CD8-positive, alpha-beta memory T cell (primary cell): ENCODE results near the gene VRK3. TPM values are rescaled to one million over a fixed set of nuclear protein-coding genes. Genes with fewer than 3 reads are reported as not detected.
"Not testable (repeated sequence)": the region's sequence is repeated elsewhere in the genome, so short reads cannot be mapped to it uniquely, and the experiment has no call there.

ENCODE experiments used
- CTCF ChIA-PET: fragments of 350-600 bp; sonication (Branson Sonifier 250); formaldehyde crosslinking; loops from one replicate; lab custom pipeline; 2021; ENCODE audit warnings: antibody characterized with exemption; lab: Charles Lee
- POLR2A ChIA-PET: fragments of 350-600 bp; sonication (Branson Sonifier 250); formaldehyde crosslinking; loops from one replicate; lab custom pipeline; 2021; ENCODE audit warnings: antibody characterized with exemption; lab: Charles Lee
- DNase-seq, 5 donors: peaks; one replicate each; pipeline versions ENCODE4 v3.0.0 to v3.0.0-alpha.2; 2020 to 2022; ENCODE audit warnings: mixed read lengths in 1 of 5
- H3K27ac ChIP-seq: one replicate; pipeline ENCODE4 v1.7.0; 2013; ENCODE audit warnings: low read depth, mild to moderate bottlenecking, low read length, moderate library complexity
- H3K27me3 ChIP-seq: 2 replicates; pipeline ENCODE4 v1.7.0; 2013; ENCODE audit warnings: low read length, mild to moderate bottlenecking; ENCODE audit not compliant: insufficient read depth, poor library complexity, severe bottlenecking
- H3K36me3 ChIP-seq: 2 replicates; pipeline ENCODE4 v1.7.0; 2013; ENCODE audit warnings: mild to moderate bottlenecking, low read length, moderate library complexity; ENCODE audit not compliant: insufficient read depth
- H3K4me1 ChIP-seq: 2 replicates; pipeline ENCODE4 v1.7.0; 2013; ENCODE audit warnings: mild to moderate bottlenecking, low read length, moderate library complexity; ENCODE audit not compliant: insufficient read depth
- H3K4me3 ChIP-seq: 2 replicates; pipeline ENCODE4 v1.7.0; 2013; ENCODE audit warnings: mild to moderate bottlenecking, low read length
- H3K9me3 ChIP-seq: 2 replicates; pipeline ENCODE4 v1.7.0; 2013; ENCODE audit warnings: mild to moderate bottlenecking, low read length
- H3K27ac Mint-ChIP-seq, 8 donors: one replicate each; pipeline ENCODE4 v1.8.0; 2020 to 2021; ENCODE audit warnings: mixed read lengths in 8 of 8, mild to moderate bottlenecking in 6 of 8, inconsistent platforms in 3 of 8, moderate library complexity in 3 of 8
- H3K27me3 Mint-ChIP-seq, 2 donors: one replicate each; pipeline ENCODE4 v1.8.0; 2020 to 2021; ENCODE audit warnings: mixed read lengths in 2 of 2, mild to moderate bottlenecking in 1 of 2, moderate library complexity in 1 of 2
- H3K36me3 Mint-ChIP-seq, 3 donors: one replicate each; pipeline ENCODE4 v1.8.0; 2020 to 2021; ENCODE audit warnings: mixed read lengths in 3 of 3, inconsistent platforms in 1 of 3, mild to moderate bottlenecking in 1 of 3
- H3K4me1 Mint-ChIP-seq, 3 donors: one replicate each; pipeline ENCODE4 v1.8.0; 2020 to 2021; ENCODE audit warnings: mixed read lengths in 3 of 3, inconsistent platforms in 1 of 3, mild to moderate bottlenecking in 1 of 3
- H3K4me3 Mint-ChIP-seq, 7 donors: one replicate each; pipeline ENCODE4 v1.8.0; 2020 to 2021; ENCODE audit warnings: mixed read lengths in 7 of 7, mild to moderate bottlenecking in 6 of 7, moderate library complexity in 4 of 7, inconsistent platforms in 2 of 7
- H3K9me3 Mint-ChIP-seq, 5 donors: one replicate each; pipeline ENCODE4 v1.8.0; 2020 to 2022; ENCODE audit warnings: mixed read lengths in 5 of 5, mild to moderate bottlenecking in 3 of 5, moderate library complexity in 2 of 5, inconsistent platforms in 1 of 5
- polyA plus RNA-seq: library from polyadenylated mRNA; unstranded; fragments of 300-500 nt; fragmentation: Illumina TruSeq; gene quantifications from one replicate; pipeline ENCODE4 v1.2.3, GENCODE V29; 2021
- total RNA-seq, 2 experiments: library from RNA; stranded (reverse); gene quantifications; one replicate each; pipeline ENCODE4 v1.2.3, GENCODE V29; 2021

Gene VRK3
- total and polyA plus RNA-seq, 3 experiments from 2014 or later, result 62.4 to 92.7 (median 66.5) TPM

DNA sequence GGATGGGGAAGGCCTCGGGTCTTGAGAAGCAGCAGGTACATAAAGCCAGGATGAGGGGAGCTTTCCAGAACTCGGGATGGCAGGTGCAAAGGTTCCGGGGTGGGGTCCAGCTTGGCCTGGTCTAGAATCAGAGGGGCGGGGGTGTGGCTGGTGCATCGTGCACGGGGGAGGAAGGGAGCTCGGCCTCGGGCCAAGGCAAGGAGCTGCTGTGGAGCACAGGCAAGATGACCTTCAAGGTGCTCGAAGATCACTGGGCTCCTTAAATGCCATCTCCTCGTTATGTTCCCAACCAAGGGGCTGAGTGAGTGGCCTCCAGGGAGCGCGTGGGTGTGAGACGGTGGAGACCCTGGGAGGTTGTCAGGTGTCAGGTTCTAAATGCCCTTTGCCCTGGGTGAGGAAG, 48.1 kb downstream of the VRK3 start:
- H3K4me3 ChIP-seq, result no peak overlapping the region
- H3K36me3 ChIP-seq, result peaks cover 8% of the 10 kb centered on the region
- ChIA-PET CTCF (no interaction called here), POLR2A (no interaction called here)
- H3K4me1 ChIP-seq, result no peaks in the 10 kb centered on the region
- peaks cover 0 to 66% (median 5%) of the 10 kb centered on the region in 3 donors for H3K36me3 Mint-ChIP-seq
- H3K4me1 Mint-ChIP-seq, result no peaks in the 10 kb centered on the region
- H3K27me3 ChIP-seq, result no peaks in the 10 kb centered on the region
- DNase-seq, result no peak
- no peak overlapping the region for H3K27ac Mint-ChIP-seq
- no peaks in the 10 kb centered on the region for H3K9me3 ChIP-seq
- H3K27ac ChIP-seq, result no peak overlapping the region
- H3K4me3 Mint-ChIP-seq, result no peak overlapping the region
- no peaks in the 10 kb centered on the region for H3K27me3 Mint-ChIP-seq
- H3K9me3 Mint-ChIP-seq, result no peaks in the 10 kb centered on the region

DNA sequence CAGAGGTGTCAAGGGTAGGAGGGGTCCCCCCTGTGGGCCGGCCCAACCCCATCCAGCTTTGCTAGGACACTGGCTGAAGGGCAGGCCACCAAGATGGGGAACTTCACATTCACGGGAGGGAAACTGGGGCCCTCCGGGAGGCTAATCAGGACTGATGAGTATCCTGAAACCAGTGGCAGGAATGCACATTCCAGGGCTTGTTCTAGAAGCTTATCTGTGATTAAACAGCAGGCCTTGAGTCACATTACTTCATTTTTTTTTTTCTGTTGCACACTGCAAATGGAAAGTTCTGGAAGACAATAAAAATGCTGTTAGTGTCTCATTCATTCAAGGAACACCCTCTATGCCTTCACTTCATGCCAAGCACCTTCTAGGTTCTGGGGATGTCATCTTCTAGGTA, 48.7 kb downstream of the VRK3 start:
- Histone ChIP-seq H3K27me3 (no peaks in the 10 kb centered on the region), H3K4me1 (no peaks in the 10 kb centered on the region), H3K4me3 (no peak overlapping the region), H3K36me3 (peaks cover 8% of the 10 kb centered on the region), H3K27ac (no peak overlapping the region), H3K9me3 (no peaks in the 10 kb centered on the region)
- Mint-ChIP-seq H3K36me3 (peaks cover 0 to 60% (median 4%) of the 10 kb centered on the region in 3 donors), H3K9me3 (no peaks in the 10 kb centered on the region), H3K4me3 (no peak overlapping the region), H3K4me1 (no peaks in the 10 kb centered on the region), H3K27ac (no peak overlapping the region), H3K27me3 (no peaks in the 10 kb centered on the region)
- POLR2A ChIA-PET, result no interaction called here
- no peak for DNase-seq
- CTCF ChIA-PET, result no interaction called here

DNA sequence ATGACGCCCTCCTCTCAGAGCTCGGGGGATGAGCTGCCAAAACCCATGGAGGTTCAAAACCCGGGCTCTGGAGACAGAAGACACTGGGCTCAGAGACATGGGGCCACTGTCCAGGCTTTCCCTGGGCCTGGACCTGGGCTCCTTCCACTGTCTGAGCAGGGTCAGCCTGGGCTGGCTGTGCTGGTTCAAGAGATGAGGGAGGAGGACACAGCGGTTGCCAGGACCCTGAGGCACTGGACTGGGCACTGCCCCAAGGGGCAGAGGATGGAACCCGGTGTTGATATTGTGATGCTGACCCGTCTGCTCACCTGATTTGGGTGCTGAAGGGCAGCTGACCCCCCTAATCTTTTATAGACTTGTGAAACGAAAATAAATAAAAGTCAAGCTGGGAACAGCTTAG, 50.1 kb downstream of the VRK3 start:
- Mint-ChIP-seq H3K4me1 (no peaks in the 10 kb centered on the region), H3K36me3 (peaks cover 0 to 46% (median 3%) of the 10 kb centered on the region in 3 donors), H3K4me3 (no peak overlapping the region), H3K27ac (no peak overlapping the region), H3K9me3 (no peaks in the 10 kb centered on the region), H3K27me3 (no peaks in the 10 kb centered on the region)
- no peaks in the 10 kb centered on the region for H3K27me3 ChIP-seq
- no peaks in the 10 kb centered on the region for H3K9me3 ChIP-seq
- H3K36me3 ChIP-seq, result peaks cover 8% of the 10 kb centered on the region
- ChIA-PET CTCF (no interaction called here), POLR2A (no interaction called here)
- DNase-seq, result no peak
- H3K4me1 ChIP-seq, result no peaks in the 10 kb centered on the region
- no peak overlapping the region for H3K4me3 ChIP-seq
- H3K27ac ChIP-seq, result no peak overlapping the region

DNA sequence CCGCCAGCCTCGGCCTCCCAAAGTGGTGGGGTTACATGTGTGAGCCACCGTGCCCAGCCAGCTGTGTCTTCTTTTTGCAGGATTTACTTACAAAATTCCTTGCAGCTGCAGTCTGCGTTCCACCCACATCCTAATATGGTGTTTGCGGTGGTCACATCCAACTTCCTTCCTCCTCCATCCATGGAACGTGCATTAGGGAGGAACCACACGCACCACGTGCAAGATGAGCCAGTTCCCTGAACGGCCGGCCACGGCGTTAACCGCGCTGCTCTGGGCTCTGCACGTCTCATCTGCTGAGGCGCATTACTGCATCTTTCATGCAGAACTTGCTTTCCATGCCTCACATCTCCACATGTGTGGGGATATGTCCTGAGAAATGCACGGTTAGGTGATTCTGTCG, 51.2 kb downstream of the VRK3 start:
- ChIA-PET CTCF (no interaction called here), POLR2A (no interaction called here)
- no peak overlapping the region for H3K27ac ChIP-seq
- peaks cover 1 to 4% of the 10 kb centered on the region in 2 donors for H3K27me3 Mint-ChIP-seq
- H3K36me3 ChIP-seq, result peaks cover 8% of the 10 kb centered on the region
- H3K9me3 Mint-ChIP-seq, result no peaks in the 10 kb centered on the region
- H3K4me1 ChIP-seq, result no peaks in the 10 kb centered on the region
- H3K27me3 ChIP-seq, result peaks cover 2% of the 10 kb centered on the region
- no peak for DNase-seq
- no peak overlapping the region for H3K4me3 Mint-ChIP-seq
- H3K4me3 ChIP-seq, result no peak overlapping the region
- H3K27ac Mint-ChIP-seq, result peak overlapping the region in 1 of 8 donors; percentile 17
- no peaks in the 10 kb centered on the region for H3K9me3 ChIP-seq
- H3K4me1 Mint-ChIP-seq, result no peaks in the 10 kb centered on the region
- peaks cover 0 to 40% (median 3%) of the 10 kb centered on the region in 3 donors for H3K36me3 Mint-ChIP-seq

DNA sequence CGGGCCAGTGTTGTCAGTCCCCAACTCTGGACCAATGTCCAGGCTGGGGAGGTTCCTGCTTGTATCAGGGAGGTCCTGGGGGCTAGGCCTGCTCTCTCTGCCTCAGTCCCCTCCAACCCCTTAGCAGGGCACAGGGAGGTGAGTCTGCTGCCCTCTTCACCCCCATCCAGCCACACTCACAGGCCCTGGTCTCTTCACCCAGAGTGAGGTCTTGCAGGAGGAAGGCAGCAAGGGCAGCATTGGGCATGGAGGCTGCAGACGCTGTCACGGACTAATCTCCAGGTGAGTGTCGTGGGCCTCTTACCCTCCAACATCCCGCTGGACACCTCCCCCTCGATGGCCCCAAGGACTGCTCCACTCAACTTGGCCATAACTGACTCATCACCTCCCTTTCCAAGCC, 52.3 kb downstream of the VRK3 start:
- no peaks in the 10 kb centered on the region for H3K4me1 ChIP-seq
- peak overlapping the region in 1 of 8 donors; percentile 55 for H3K27ac Mint-ChIP-seq
- H3K27me3 ChIP-seq, result peaks cover 4% of the 10 kb centered on the region
- ChIA-PET POLR2A (no interaction called here), CTCF (no interaction called here)
- H3K4me3 Mint-ChIP-seq, result no peak overlapping the region
- no peak for DNase-seq
- H3K36me3 Mint-ChIP-seq, result peaks cover 0 to 28% (median 3%) of the 10 kb centered on the region in 3 donors
- H3K4me1 Mint-ChIP-seq, result no peaks in the 10 kb centered on the region
- peaks cover 1 to 11% of the 10 kb centered on the region in 2 donors for H3K27me3 Mint-ChIP-seq
- no peaks in the 10 kb centered on the region for H3K9me3 ChIP-seq
- no peaks in the 10 kb centered on the region for H3K9me3 Mint-ChIP-seq
- no peak overlapping the region for H3K27ac ChIP-seq
- no peak overlapping the region for H3K4me3 ChIP-seq
- H3K36me3 ChIP-seq, result peaks cover 8% of the 10 kb centered on the region

DNA sequence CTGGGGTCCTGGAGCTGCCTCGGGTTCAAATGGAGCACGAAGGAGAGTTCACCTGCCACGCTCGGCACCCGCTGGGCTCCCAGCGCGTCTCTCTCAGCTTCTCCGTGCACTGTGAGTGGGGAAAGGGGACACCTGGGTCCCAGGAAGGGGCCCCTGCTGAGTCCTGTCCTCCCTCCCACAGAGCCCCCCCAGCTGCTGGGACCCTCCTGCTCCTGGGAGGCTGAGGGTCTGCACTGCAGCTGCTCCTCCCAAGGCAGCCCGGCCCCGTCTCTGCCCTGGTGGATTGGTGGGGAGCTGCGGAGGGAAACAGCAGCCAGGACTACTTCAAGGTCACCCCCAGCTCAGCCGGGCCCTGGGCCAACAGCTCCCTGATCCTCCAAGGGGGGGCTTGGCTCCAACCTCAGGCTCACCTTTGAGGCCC, 53.2 kb downstream of the VRK3 start:
- CTCF ChIA-PET, result no interaction called here
- H3K27ac Mint-ChIP-seq, result no peak overlapping the region

DNA sequence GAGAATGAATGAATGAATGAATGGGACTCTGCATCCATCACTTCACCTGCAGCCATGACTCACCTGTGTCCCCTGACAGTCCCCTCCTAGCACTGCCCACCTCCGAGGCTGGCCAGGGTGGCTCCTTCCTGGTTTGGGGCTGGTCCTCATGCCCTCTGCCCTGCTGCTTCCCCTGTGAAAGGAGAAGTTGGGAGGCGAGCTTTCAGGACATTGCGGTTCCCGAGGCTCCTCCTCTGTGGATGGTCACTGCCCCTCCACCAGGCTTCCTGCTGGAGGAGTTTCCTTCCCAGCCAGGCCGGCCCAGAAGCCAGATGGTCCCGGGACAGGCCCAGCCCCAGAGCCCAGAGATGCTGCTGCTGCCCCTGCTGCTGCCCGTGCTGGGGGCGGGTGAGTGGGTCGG, 55.8 kb downstream of the VRK3 start:
- CTCF ChIA-PET, H3K27me3 ChIP-seq, H3K4me3 Mint-ChIP-seq, H3K27ac ChIP-seq, H3K36me3 ChIP-seq, H3K36me3 Mint-ChIP-seq, H3K4me3 ChIP-seq, H3K9me3 Mint-ChIP-seq, H3K4me1 Mint-ChIP-seq, H3K4me1 ChIP-seq, POLR2A ChIA-PET, H3K9me3 ChIP-seq, H3K27ac Mint-ChIP-seq, DNase-seq: not testable (repeated sequence)
- peaks cover 10 to 20% of the 10 kb centered on the region in 2 donors for H3K27me3 Mint-ChIP-seq

More for the DNA sequence above, 53.2 kb downstream of the VRK3 start:
- Histone ChIP-seq H3K4me1 (no peaks in the 10 kb centered on the region), H3K36me3 (peaks cover 8% of the 10 kb centered on the region), H3K27me3 (peaks cover 4% of the 10 kb centered on the region), H3K9me3 (no peaks in the 10 kb centered on the region), H3K4me3 (no peak overlapping the region), H3K27ac (no peak overlapping the region)
- no peaks in the 10 kb centered on the region for H3K4me1 Mint-ChIP-seq
- H3K4me3 Mint-ChIP-seq, result no peak overlapping the region
- no peaks in the 10 kb centered on the region for H3K9me3 Mint-ChIP-seq
- H3K36me3 Mint-ChIP-seq, result peaks cover 0 to 20% (median 3%) of the 10 kb centered on the region in 3 donors
- no peak for DNase-seq
- peaks cover 3 to 11% of the 10 kb centered on the region in 2 donors for H3K27me3 Mint-ChIP-seq
- POLR2A ChIA-PET, result no interaction called here

DNA sequence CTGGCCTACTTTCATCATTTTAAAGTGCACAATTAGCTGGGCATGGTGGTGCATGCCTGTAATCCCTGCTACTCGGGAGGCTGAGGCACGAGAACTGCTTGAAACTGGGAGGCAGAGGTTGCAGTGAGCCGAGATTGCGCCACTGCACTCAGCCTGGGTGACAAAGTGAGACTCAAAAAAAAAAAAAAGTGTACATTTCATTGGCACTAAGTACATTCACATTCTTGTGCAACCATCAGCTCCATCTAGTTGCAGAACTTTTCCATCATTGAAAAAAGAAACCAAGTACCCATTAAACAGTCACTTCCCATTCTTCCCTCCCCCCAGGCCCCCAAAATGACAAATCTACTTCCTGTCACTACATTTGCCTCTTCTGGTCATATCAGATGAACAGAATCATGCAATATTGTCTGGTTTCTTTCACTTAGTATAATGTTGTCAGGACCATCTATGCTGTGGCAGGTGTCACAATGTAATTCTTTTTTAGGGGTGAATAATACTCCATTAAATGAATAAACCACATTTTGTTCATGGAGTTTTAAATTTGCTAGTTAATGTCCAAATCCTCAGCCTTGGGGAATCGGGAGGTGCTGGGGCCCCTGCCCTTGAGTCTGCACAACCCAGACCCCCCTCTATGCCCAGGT, 56.8 kb downstream of the VRK3 start:
- CTCF ChIA-PET, result no interaction called here
- Mint-ChIP-seq H3K27me3 (peaks cover 10 to 20% of the 10 kb centered on the region in 2 donors), H3K4me1 (no peaks in the 10 kb centered on the region), H3K36me3 (peaks cover 0 to 1% (median 0%) of the 10 kb centered on the region in 3 donors), H3K4me3 (no peak overlapping the region), H3K9me3 (no peaks in the 10 kb centered on the region), H3K27ac (no peak overlapping the region)
- no peak overlapping the region for H3K27ac ChIP-seq
- POLR2A ChIA-PET, result no interaction called here
- H3K4me3 ChIP-seq, result no peak overlapping the region
- H3K9me3 ChIP-seq, result no peaks in the 10 kb centered on the region
- DNase-seq, result no peak
- no peaks in the 10 kb centered on the region for H3K4me1 ChIP-seq
- H3K27me3 ChIP-seq, result peaks cover 4% of the 10 kb centered on the region
- no peaks in the 10 kb centered on the region for H3K36me3 ChIP-seq
